OCI-M2 (cell line): ENCODE measurements around the gene RNF152.
"Not testable (repeated sequence)": the region's sequence is repeated elsewhere in the genome, so short reads cannot be mapped to it uniquely, and the experiment has no call there.

ENCODE experiments used
- DNase-seq: peaks from one replicate; lab custom pipeline; 2025; ENCODE audit not compliant: unreplicated experiment; lab: John Stamatoyannopoulos, UW

The RNF152 gene

DNA sequence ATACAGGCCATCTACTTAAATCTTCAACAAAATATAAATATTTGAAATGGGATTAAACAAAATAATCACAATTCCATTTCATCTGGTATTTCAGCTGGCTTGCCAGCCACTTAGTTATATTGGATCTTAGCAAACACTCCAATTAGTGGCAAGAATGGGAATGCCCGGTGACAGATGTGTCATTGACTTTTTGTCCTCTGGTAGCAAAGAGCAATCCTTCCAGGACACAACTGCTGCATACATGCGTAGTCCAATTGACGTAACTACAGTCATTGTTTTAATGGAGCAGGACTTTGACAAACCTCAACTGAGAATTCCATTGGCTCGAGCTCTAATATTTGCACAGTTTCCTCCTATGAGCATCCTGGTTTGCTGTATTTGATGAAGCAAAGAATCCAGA is 69.9 kb downstream of the RNF152 start:
- no peak for DNase-seq

- no peak for DNase-seq
Measured at GRCh38 chr18:61821748-61822147, 71.1 kb downstream of the RNF152 start.

- no peak for DNase-seq
Measured at GRCh38 chr18:61820882-61821281, 71.9 kb downstream of the RNF152 start.

DNA sequence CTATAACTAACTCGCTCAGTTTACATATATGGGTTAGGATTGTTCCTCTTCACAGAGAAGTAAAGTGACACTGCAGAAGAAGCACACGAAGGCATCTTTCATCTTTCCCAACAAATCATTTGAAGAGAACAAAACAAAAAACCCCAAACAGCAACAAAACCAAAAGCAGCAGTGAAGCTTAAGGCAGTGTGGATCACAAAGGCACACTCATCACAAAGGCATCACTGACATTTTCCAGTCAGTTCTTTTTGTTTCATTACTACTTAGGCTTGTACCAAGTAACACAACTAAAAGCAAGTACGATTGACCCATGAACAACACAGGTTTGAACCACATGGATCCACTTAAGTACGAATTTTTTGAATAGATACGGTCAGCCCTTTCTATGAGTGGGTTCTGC is 75.7 kb downstream of the RNF152 start:
- no peak for DNase-seq

- DNase-seq, result no peak
Measured at GRCh38 chr18:61815885-61816470, 76.8 kb downstream of the RNF152 start.

GRCh38 chr18:61808286-61808685 is 84.5 kb downstream of the RNF152 start:
- DNase-seq, result no peak

- DNase-seq, result no peak
Measured at GRCh38 chr18:61803393-61803792, 89.4 kb downstream of the RNF152 start.

DNA sequence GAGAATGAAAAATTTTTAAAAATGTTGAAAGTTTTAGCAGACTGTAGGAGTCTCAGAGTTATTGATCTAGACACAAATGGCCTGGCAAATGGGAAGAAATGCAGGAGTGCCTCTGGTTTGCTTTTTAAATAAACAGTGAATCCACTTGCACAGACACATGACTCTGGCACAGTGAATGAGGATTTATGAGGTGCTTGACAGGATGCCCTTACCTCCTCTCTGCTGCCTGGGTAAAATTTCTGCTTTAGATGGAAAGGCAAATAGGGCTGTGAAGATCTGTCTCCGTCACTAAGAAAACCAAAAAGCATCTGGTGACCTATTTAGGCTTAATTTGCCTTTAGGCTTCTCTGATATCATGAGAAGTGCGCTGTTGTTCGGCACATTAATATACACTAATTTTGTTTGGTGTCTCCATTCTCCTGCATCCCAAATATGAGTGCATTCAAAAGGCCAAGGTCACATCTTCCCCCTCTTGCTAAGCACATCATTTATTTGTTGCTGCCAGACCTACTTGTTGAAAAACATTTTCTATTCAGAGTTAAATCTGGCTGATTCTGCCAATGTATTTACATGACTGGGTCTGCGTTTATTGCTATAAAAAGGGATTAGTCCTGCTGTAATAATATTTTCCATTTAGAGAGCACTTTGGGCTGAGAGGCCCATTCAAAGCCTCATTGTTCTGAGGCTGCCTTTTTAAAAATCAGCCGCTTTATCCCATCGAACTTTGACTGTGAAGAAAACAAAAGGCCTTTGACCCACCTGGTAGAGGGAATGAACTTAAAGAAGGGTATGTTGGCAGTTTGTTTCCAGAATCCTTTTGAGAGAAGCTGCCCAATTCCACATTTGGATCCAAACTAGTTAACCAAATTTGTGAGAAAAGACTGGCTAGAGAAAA is 94.9 kb downstream of the RNF152 start:
- no peak for DNase-seq

GRCh38 chr18:61791031-61791430 is 101.8 kb downstream of the RNF152 start:
- DNase-seq, result no peak

- not testable (repeated sequence) for DNase-seq
Measured at GRCh38 chr18:61787011-61787670, 105.7 kb downstream of the RNF152 start.

- DNase-seq, result no peak
Measured at GRCh38 chr18:61785588-61785987, 107.2 kb downstream of the RNF152 start.

DNA sequence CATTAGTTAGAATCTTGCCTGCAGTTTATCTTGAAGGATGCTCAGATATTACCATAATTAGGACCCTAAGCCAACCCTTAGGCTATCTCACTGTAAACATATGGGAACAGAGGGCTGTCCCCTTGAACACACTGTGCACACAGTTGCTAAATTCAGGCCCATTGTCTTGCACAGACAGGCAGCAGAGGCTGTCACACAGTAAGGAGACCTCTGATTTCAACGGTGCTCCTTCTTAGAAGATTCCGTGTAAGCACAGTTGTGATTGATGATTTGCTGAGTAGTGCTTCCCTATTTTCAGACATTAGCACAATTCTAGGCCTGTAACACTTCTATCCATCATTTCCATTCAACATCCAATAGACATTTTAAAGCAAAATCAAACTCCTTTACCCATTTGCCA is 108.0 kb downstream of the RNF152 start:
- no peak for DNase-seq

- no peak for DNase-seq
Measured at GRCh38 chr18:61782545-61782944, 110.3 kb downstream of the RNF152 start.

- DNase-seq, result not testable (repeated sequence)
Measured at GRCh38 chr18:61776201-61776600, 116.6 kb downstream of the RNF152 start.

GRCh38 chr18:61774846-61775245 is 118.0 kb downstream of the RNF152 start:
- DNase-seq, result no peak

DNA sequence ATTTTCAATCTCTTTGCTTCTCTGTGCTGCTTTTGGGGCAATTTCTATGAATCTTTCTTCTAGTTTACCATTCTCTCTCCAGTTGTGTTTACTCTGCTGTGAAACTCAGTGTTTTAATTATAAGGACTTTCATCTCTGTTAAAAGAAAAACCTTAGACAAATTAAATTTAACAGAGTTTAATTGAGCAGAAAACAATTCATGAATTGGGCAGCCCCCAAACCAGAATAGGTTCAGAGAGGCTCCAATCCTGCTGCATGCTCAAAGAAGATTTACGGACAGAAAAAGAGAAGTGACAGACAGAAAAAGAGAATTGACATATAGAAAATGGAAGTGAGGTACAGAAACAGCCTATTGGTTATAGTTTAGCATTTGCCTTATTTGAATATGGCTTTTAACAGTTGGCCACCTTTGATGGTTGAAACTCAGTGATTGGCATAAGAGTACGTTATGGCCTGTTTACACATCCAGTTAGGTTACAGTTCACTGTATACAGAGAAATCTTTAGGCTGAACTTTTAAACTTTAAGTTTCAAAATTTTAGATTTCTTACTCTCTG is 120.4 kb downstream of the RNF152 start:
- no peak for DNase-seq

DNA sequence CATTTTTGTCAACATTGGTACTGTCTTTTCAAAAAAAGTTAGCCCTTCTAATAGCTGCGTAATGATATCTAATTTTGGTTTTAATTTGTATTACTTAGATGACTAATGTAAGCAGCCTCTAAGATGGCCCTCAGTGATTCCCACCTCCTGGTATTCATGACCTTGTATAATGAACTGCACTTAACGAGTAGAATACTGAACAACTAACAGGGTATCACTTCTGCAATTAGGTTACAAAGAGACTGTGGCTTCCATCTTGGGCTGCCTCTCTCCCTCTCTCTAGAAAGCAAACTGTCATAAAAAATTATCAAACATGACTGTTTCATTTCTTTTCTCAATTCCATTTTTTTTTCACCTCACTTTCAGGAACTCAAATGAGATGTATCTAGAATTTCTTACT is 120.9 kb downstream of the RNF152 start:
- no peak for DNase-seq

DNA sequence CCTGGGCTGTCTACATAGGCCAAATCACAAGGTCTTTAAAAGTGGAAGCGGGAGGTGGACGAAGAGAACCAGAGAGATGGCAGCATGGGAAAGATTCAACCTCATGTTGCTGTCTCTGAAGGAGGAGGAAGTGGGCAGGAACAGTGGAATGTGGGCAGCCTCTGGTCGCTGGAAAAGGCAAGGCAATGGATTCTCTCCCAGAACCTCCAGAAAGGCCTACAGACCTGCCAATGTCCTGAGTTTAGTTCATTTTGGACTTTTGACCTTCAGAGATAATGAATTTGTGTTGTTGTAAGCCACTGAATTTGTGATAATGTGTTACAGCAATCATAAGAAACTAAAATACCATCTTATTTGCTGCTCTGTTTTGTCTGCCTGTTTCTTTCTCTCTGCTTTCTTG is 122.5 kb downstream of the RNF152 start:
- DNase-seq, result no peak

GRCh38 chr18:61766266-61766884 is 126.4 kb downstream of the RNF152 start:
- DNase-seq, result no peak

GRCh38 chr18:61765097-61765496 is 127.7 kb downstream of the RNF152 start:
- no peak for DNase-seq

- no peak for DNase-seq
Measured at GRCh38 chr18:61764381-61764780, 128.4 kb downstream of the RNF152 start.
